Putamen (tissue), 1 donor: ENCODE measurements around the gene PRKN.

ENCODE experiments used
- DNase-seq: peaks from one replicate; pipeline ENCODE4 v3.0.0-alpha.2; 2016; ENCODE audit warnings: low spot score

PRKN gene

GRCh38 chr6:162727322-162728182 lies at the start of gene PRKN, which contains the start of gene PACRG:
TSS of gene PRKN (minus strand) at chr6:162727766.
TSS of gene PACRG (plus strand) at chr6:162727974.
- peak; percentile 98 for DNase-seq

GRCh38 chr6:162777091-162777490 lies 49.5 kb upstream of the PRKN start:
- no peak for DNase-seq

- DNase-seq: no peak
Observed at GRCh38 chr6:162773996-162774395, 46.4 kb upstream of the PRKN start.

GRCh38 chr6:162772466-162772865 lies 44.9 kb upstream of the PRKN start:
- no peak for DNase-seq

GRCh38 chr6:162770955-162771354 lies 43.4 kb upstream of the PRKN start:
- no peak for DNase-seq

- DNase-seq: no peak
Observed at GRCh38 chr6:162770136-162770535, 42.6 kb upstream of the PRKN start.

GRCh38 chr6:162753775-162754174 lies 26.2 kb upstream of the PRKN start:
- no peak for DNase-seq

GRCh38 chr6:162751211-162751859 lies 23.8 kb upstream of the PRKN start:
- DNase-seq: no peak

- DNase-seq: no peak
Observed at GRCh38 chr6:162750776-162751175, 23.2 kb upstream of the PRKN start.

GRCh38 chr6:162736961-162737360 lies 9.4 kb upstream of the PRKN start:
- no peak for DNase-seq

GRCh38 chr6:162733489-162733888 lies 5.9 kb upstream of the PRKN start:
- no peak for DNase-seq

- DNase-seq: no peak
Observed at GRCh38 chr6:162730502-162730901, 2.9 kb upstream of the PRKN start.

GRCh38 chr6:162728706-162729105 lies 1.1 kb upstream of the PRKN start:
- DNase-seq: no peak

GRCh38 chr6:162728197-162728596 lies 631 bp upstream of the PRKN start:
- DNase-seq: peak; percentile 37

- DNase-seq: no peak
Observed at GRCh38 chr6:162726947-162727321, 632 bp downstream of the PRKN start.

- no peak for DNase-seq
Observed at GRCh38 chr6:162722633-162723032, 4.9 kb downstream of the PRKN start.

GRCh38 chr6:162722226-162722625 lies 5.3 kb downstream of the PRKN start:
- DNase-seq: no peak

GRCh38 chr6:162721404-162721687 lies 6.2 kb downstream of the PRKN start:
- no peak for DNase-seq

- DNase-seq: no peak
Observed at GRCh38 chr6:162719528-162719927, 8.0 kb downstream of the PRKN start.

GRCh38 chr6:162715601-162716000 lies 12.0 kb downstream of the PRKN start:
- no peak for DNase-seq

GRCh38 chr6:162713974-162714780 lies 13.4 kb downstream of the PRKN start:
- DNase-seq: no peak

- no peak for DNase-seq
Observed at GRCh38 chr6:162712694-162713093, 14.9 kb downstream of the PRKN start.

- DNase-seq: no peak
Observed at GRCh38 chr6:162711376-162711775, 16.2 kb downstream of the PRKN start.
